NCI-H2196 (cell line): ENCODE measurements around the gene LSM10.

Experiments used
- DNase-seq: peaks from one replicate; lab custom pipeline; 2025; ENCODE audit not compliant: unreplicated experiment; lab: John Stamatoyannopoulos, UW

Gene LSM10

GRCh38 chr1:36397378-36398230, at the start of gene LSM10:
Gene LSM10 (minus strand): TSS chr1:36397908. CDS start chr1:36394129, 3,779 bp downstream.
- peak; percentile 95 for DNase-seq

- DNase-seq: no peak
Observed at GRCh38 chr1:36447450-36447849, 49.7 kb upstream of the LSM10 start.

GRCh38 chr1:36446746-36447145, 49.0 kb upstream of the LSM10 start:
- no peak for DNase-seq

GRCh38 chr1:36446271-36446670, 48.6 kb upstream of the LSM10 start:
- DNase-seq: no peak

GRCh38 chr1:36443297-36443696, 45.6 kb upstream of the LSM10 start:
- DNase-seq: no peak

- DNase-seq: no peak
Observed at GRCh38 chr1:36442337-36442736, 44.6 kb upstream of the LSM10 start.

GRCh38 chr1:36440646-36441045, 42.9 kb upstream of the LSM10 start:
- DNase-seq: no peak

GRCh38 chr1:36440044-36440443, 42.3 kb upstream of the LSM10 start:
- no peak for DNase-seq

GRCh38 chr1:36438715-36439114, 41.0 kb upstream of the LSM10 start:
- no peak for DNase-seq

- no peak for DNase-seq
Observed at GRCh38 chr1:36436821-36437220, 39.1 kb upstream of the LSM10 start.

GRCh38 chr1:36433102-36433501, 35.4 kb upstream of the LSM10 start:
- no peak for DNase-seq

- DNase-seq: no peak
Observed at GRCh38 chr1:36432616-36433015, 34.9 kb upstream of the LSM10 start.

GRCh38 chr1:36425791-36426190, 28.1 kb upstream of the LSM10 start:
- DNase-seq: no peak

- DNase-seq: no peak
Observed at GRCh38 chr1:36421649-36422048, 23.9 kb upstream of the LSM10 start.

GRCh38 chr1:36420836-36421317, 23.2 kb upstream of the LSM10 start:
- peak; percentile 85 for DNase-seq

GRCh38 chr1:36420409-36420808, 22.7 kb upstream of the LSM10 start:
- DNase-seq: no peak

GRCh38 chr1:36419569-36419968, 21.9 kb upstream of the LSM10 start:
- no peak for DNase-seq

GRCh38 chr1:36419140-36419539, 21.4 kb upstream of the LSM10 start:
- DNase-seq: no peak

GRCh38 chr1:36417931-36418330, 20.2 kb upstream of the LSM10 start:
- no peak for DNase-seq

GRCh38 chr1:36415661-36416326, 18.1 kb upstream of the LSM10 start:
- no peak for DNase-seq

GRCh38 chr1:36414384-36414783, 16.7 kb upstream of the LSM10 start:
- DNase-seq: no peak
